Measurements from ENCODE around the gene KCNT1. TPM values are rescaled to one million over a fixed set of nuclear protein-coding genes. Genes with fewer than 3 reads are reported as not detected.

Gene KCNT1
- total RNA-seq, 2 experiments from 2014 or later: not detected

DNA sequence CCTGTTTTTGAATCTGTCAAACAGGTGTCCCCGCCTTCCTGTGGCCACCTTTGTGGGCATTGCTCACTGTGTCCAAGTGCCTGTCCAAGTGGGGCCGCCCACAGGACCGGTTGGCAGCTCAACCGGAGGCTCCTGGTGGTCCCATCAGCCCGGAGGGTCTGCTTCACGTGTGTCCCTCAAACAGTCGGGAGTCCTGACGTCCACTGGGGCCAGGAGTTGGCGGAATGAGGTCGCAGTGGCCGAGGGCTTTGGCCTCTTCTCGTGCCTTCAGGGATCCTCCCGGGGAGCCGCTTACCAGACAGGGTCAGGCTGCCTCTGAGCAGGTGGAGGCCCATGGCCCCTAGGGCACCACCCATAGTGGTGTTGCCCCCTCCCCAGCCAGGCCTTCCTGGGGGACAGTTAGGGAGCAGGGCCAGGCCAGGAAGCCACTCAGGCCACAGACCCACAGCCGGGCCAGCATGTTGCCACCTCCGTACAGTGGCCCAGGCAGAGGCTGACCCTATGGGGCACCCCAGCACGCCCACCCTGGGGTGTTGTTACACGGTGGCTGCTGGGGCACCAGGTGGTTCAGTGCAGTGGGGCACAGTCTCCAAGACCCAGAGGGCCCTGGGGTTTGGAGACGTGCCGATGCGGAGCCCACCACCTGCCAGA is 69.5 kb downstream of the KCNT1 start:
- H3K9me3 Mint-ChIP-seq: no peaks in the 10 kb centered on the region
- H3K27ac Mint-ChIP-seq: no peak overlapping the region
- H3K27me3 Mint-ChIP-seq (ENCODE audit: low read depth): no peaks in the 10 kb centered on the region
- CTCF ChIA-PET: no interaction called here
- no peaks in the 10 kb centered on the region for H3K36me3 Mint-ChIP-seq (ENCODE audit: low read depth)
- intact Hi-C loops (cut with micrococcal nuclease): no loop called here
- no peak for DNase-seq
- H3K4me1 Mint-ChIP-seq (ENCODE audit: low read depth): no peaks in the 10 kb centered on the region
- no peak overlapping the region for H3K4me3 Mint-ChIP-seq

- H3K4me3 Mint-ChIP-seq: no peak overlapping the region
- no peaks in the 10 kb centered on the region for H3K27me3 Mint-ChIP-seq (ENCODE audit: low read depth)
- no peaks in the 10 kb centered on the region for H3K36me3 Mint-ChIP-seq (ENCODE audit: low read depth)
- H3K9me3 Mint-ChIP-seq: no peaks in the 10 kb centered on the region
- no peak overlapping the region for H3K27ac Mint-ChIP-seq
- no peaks in the 10 kb centered on the region for H3K4me1 Mint-ChIP-seq (ENCODE audit: low read depth)
- intact Hi-C loops (cut with micrococcal nuclease): no loop called here
- peak; percentile 23 for DNase-seq
- CTCF ChIA-PET: no interaction called here
These were observed 70.2 kb downstream of the KCNT1 start for GRCh38 chr9:135772056-135772646.

GRCh38 chr9:135772702-135773493 is 70.9 kb downstream of the KCNT1 start:
- H3K27ac Mint-ChIP-seq: no peak overlapping the region
- CTCF ChIA-PET: no interaction called here
- H3K27me3 Mint-ChIP-seq (ENCODE audit: low read depth): no peaks in the 10 kb centered on the region
- no peaks in the 10 kb centered on the region for H3K4me1 Mint-ChIP-seq (ENCODE audit: low read depth)
- no peaks in the 10 kb centered on the region for H3K36me3 Mint-ChIP-seq (ENCODE audit: low read depth)
- intact Hi-C loops (cut with micrococcal nuclease): no loop called here
- no peak overlapping the region for H3K4me3 Mint-ChIP-seq
- DNase-seq: no peak
- no peaks in the 10 kb centered on the region for H3K9me3 Mint-ChIP-seq

DNA sequence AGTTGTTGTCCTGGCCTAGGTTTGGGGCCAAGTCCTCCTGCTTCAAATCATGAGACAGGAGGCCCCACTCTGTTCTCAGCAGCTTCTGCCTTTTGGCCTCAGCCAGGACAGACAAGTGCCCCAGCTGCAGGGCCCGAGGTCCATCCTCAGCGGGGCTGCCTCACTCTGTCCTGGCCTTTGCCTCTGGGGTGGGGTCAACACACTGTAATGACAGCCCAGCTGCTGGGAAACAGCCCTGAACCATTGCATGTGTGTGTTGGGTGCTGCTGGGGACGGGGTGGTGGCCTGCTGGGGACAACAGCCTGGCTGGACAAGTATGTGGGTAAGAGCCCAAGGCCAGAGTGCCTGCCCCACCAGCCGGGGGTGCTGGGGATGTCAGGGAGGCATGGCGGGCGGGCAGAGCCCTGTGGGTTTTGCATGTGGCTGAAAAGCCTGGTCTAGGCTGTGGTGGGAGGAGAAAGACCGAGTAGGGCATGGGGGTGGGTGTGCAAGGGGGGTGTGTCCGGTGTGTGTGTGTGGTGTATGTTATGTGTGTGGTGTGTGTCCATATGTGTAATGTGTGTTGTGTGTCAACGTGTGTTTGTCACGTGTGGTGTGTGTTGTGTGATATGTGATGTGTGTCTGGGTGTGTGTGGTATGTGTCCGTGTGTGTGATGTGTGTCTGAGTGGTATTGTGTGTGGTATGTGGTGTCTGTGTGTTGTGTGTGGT is 71.7 kb downstream of the KCNT1 start:
- Mint-ChIP-seq H3K36me3 (ENCODE audit: low read depth) (no peaks in the 10 kb centered on the region), H3K27me3 (ENCODE audit: low read depth) (no peaks in the 10 kb centered on the region), H3K27ac (no peak overlapping the region), H3K4me1 (ENCODE audit: low read depth) (no peaks in the 10 kb centered on the region), H3K4me3 (no peak overlapping the region), H3K9me3 (no peaks in the 10 kb centered on the region)
- DNase-seq: no peak
- CTCF ChIA-PET: no interaction called here
- intact Hi-C loops (cut with micrococcal nuclease): no loop called here

DNA sequence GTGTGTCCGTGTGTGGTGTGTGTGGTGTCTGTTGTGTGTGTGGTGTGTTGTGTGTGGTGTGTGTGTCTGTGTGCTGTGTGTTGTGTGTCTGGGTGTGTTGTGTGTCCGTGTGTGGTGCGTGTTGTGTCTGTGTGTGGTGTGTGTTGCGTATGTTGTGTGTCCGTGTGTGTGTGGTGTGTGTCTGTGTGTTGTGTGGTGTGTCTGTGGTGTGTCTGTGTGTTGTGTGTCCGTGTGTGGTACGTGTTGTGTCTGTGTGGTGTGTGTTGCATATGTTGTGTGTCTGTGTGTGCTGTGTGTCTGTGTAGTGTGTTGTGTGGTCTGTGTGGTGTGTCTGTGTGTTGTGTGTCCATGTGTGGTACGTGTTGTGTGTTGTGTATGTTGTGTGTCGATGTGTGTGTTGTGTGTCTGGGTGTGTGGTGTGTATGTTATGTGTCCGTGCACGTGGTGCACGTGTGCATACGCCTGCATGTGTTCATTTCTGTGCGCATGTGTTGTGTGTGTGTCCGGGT is 72.3 kb downstream of the KCNT1 start:
- no peak for DNase-seq
- Mint-ChIP-seq H3K27ac (no peak overlapping the region), H3K36me3 (ENCODE audit: low read depth) (no peaks in the 10 kb centered on the region), H3K27me3 (ENCODE audit: low read depth) (no peaks in the 10 kb centered on the region), H3K4me1 (ENCODE audit: low read depth) (no peaks in the 10 kb centered on the region), H3K9me3 (no peaks in the 10 kb centered on the region), H3K4me3 (no peak overlapping the region)
- intact Hi-C loops (cut with micrococcal nuclease): no loop called here
- CTCF ChIA-PET: no interaction called here

DNA sequence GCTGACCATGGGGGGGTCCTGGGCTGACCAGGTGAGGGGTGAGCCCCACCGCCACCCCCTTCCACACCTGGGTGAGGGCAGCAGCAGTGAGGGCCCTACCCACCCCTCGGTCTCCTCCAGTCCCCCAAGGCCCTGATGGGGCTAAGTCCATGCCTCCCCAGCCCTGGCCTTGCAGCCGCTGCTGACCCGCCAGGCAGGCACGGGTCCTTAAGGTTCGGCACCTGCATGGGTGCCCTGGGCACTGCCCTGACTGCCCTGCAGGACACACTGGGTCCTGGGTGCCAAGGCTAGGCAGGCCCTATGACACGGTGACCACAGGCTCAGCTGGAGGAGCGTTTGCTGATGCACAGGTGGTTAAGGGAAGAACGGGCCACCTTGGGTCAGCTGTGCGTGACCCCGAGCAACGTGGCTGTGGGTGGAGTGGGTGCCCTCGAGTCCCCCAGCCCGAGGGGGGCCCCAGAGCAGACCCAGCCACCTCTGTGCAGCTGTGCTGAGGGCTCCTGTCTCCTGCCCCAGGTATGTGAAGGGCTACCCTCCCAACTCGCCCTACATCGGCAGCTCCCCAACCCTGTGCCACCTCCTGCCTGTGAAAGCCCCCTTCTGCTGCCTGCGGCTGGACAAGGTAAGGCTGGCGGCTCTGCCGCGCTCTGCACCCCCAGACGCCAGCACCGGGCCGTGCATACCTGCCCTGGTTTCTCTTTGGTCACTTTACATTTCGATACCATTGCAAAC is 73.0 kb downstream of the KCNT1 start:
- DNase-seq: no peak
- Mint-ChIP-seq H3K36me3 (ENCODE audit: low read depth) (no peaks in the 10 kb centered on the region), H3K27me3 (ENCODE audit: low read depth) (no peaks in the 10 kb centered on the region), H3K4me3 (no peak overlapping the region), H3K27ac (no peak overlapping the region), H3K4me1 (ENCODE audit: low read depth) (no peaks in the 10 kb centered on the region), H3K9me3 (no peaks in the 10 kb centered on the region)
- intact Hi-C loops (cut with micrococcal nuclease): no loop called here
- CTCF ChIA-PET: no interaction called here

DNA sequence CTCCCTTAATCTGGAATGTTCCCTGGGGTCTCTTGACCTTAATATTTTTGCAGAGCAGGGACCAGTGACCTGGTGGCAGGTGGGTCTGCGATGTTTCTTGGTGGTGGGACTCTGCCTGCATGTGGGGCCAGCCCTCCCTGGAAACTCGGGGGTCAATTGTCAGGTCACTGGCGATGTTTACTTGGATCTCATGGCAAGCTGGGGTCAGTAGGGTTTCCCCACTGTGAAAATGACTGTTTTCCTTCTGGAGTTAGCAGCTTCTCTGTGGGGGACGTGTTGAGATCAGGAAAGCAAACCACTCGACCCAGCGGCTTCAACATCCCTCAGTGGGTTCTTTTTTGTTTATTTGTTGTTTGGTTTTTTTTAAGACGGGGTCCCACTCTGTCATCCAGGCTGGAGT is 73.9 kb downstream of the KCNT1 start:
- intact Hi-C loops (cut with micrococcal nuclease): no loop called here
- H3K9me3 Mint-ChIP-seq: no peaks in the 10 kb centered on the region
- CTCF ChIA-PET: interaction anchor here (0.5 to 0.6 kb wide), 2 partner anchors 56 to 88 kb away, joined by 3 to 5 read pairs; no protein-coding TSS in a partner anchor
- no peak overlapping the region for H3K27ac Mint-ChIP-seq
- DNase-seq: no peak
- H3K36me3 Mint-ChIP-seq (ENCODE audit: low read depth): no peaks in the 10 kb centered on the region
- H3K4me1 Mint-ChIP-seq (ENCODE audit: low read depth): no peaks in the 10 kb centered on the region
- no peaks in the 10 kb centered on the region for H3K27me3 Mint-ChIP-seq (ENCODE audit: low read depth)
- no peak overlapping the region for H3K4me3 Mint-ChIP-seq

GRCh38 chr9:135776893-135777622 is 75.1 kb downstream of the KCNT1 start:
- intact Hi-C loops (cut with micrococcal nuclease): no loop called here
- Mint-ChIP-seq H3K4me1 (ENCODE audit: low read depth) (no peaks in the 10 kb centered on the region), H3K36me3 (ENCODE audit: low read depth) (no peaks in the 10 kb centered on the region), H3K4me3 (no peak overlapping the region), H3K27me3 (ENCODE audit: low read depth) (no peaks in the 10 kb centered on the region), H3K9me3 (no peaks in the 10 kb centered on the region), H3K27ac (no peak overlapping the region)
- DNase-seq: no peak
- CTCF ChIA-PET: interaction anchor here (0.7 kb wide), 1 partner anchor 31 kb away, joined by 4 read pairs; no protein-coding TSS in a partner anchor

GRCh38 chr9:135777623-135778177 is 75.7 kb downstream of the KCNT1 start:
- H3K9me3 Mint-ChIP-seq: no peaks in the 10 kb centered on the region
- CTCF ChIA-PET: interaction anchor here (0.7 kb wide), 2 partner anchors 31 to 80 kb away, joined by 3 to 4 read pairs; no protein-coding TSS in a partner anchor
- intact Hi-C loops (cut with micrococcal nuclease): no loop called here
- no peak overlapping the region for H3K4me3 Mint-ChIP-seq
- H3K27me3 Mint-ChIP-seq (ENCODE audit: low read depth): no peaks in the 10 kb centered on the region
- DNase-seq: no peak
- H3K4me1 Mint-ChIP-seq (ENCODE audit: low read depth): no peaks in the 10 kb centered on the region
- no peak overlapping the region for H3K27ac Mint-ChIP-seq
- H3K36me3 Mint-ChIP-seq (ENCODE audit: low read depth): no peaks in the 10 kb centered on the region

- DNase-seq: no peak
- H3K36me3 Mint-ChIP-seq (ENCODE audit: low read depth): no peaks in the 10 kb centered on the region
- no peaks in the 10 kb centered on the region for H3K9me3 Mint-ChIP-seq
- no peak overlapping the region for H3K4me3 Mint-ChIP-seq
- intact Hi-C loops (cut with micrococcal nuclease): no loop called here
- no peaks in the 10 kb centered on the region for H3K4me1 Mint-ChIP-seq (ENCODE audit: low read depth)
- no peak overlapping the region for H3K27ac Mint-ChIP-seq
- CTCF ChIA-PET: no interaction called here
- no peaks in the 10 kb centered on the region for H3K27me3 Mint-ChIP-seq (ENCODE audit: low read depth)
These were observed 76.4 kb downstream of the KCNT1 start for GRCh38 chr9:135778421-135778820.

- no peak for DNase-seq
- Mint-ChIP-seq H3K9me3 (no peaks in the 10 kb centered on the region), H3K27me3 (ENCODE audit: low read depth) (no peaks in the 10 kb centered on the region), H3K27ac (no peak overlapping the region), H3K4me1 (ENCODE audit: low read depth) (no peaks in the 10 kb centered on the region), H3K4me3 (no peak overlapping the region), H3K36me3 (ENCODE audit: low read depth) (no peaks in the 10 kb centered on the region)
- CTCF ChIA-PET: no interaction called here
- intact Hi-C loops (cut with micrococcal nuclease): no loop called here
These were observed 77.6 kb downstream of the KCNT1 start for GRCh38 chr9:135779571-135779970.

Data from activated naive CD4-positive, alpha-beta T cell treated with anti-CD3 and anti-CD28 coated beads for 36 hours (primary cell).